ENCODE data around the gene SLC35E1.

Gene SLC35E1

DNA sequence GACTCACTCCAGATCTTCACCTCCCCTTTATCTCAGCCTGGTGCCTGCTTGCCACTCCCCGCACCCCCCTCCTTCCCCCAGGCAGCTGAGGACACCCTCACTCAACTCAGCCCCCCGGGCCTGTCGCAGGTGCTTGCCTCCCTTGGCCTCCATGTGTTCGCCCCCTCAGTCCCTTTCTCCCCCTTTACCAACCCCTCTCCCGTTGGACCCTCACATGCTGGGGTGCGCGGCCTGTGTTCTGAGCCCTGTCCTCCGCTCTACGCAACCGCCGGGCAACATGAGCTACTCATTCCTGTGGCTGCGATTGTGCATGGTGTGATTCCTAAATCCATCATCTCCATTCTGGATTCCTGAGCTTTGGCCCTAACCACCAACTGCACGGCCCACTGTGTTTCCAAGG, 35.1 kb downstream of the SLC35E1 start:
- no peak for DNase-seq (ENCODE audit: insufficient read length, low spot score)
- no peak for TF ChIP-seq POLR2A (IDR thresholded peaks at IDR 0.05; ENCODE audit: low read depth, low read length)
- no peak for FAIRE-seq

DNA sequence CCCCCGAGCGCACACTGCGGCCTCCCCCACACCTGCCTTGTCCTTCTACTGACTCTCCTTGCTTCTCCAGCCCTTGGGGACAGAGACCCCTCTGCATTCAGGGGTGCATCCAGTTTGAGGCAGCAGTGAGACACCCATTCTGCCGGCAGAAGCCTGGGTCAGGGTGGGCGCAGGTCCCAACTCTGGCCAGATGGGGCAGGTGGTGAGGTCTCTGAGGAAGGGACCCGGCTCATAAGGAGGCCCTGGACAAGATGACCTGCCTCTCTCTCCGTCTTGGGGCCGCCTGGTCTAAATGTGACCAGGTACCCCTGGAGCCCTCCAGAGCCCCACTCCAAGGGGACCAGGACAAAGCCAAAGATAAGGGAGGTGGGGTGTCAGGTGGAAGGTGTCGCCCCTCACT, 36.1 kb downstream of the SLC35E1 start:
- no peak for TF ChIP-seq POLR2A (IDR thresholded peaks at IDR 0.05; ENCODE audit: low read depth, low read length)
- FAIRE-seq (no peak), DNase-seq (ENCODE audit: insufficient read length, low spot score) (no peak)

DNA sequence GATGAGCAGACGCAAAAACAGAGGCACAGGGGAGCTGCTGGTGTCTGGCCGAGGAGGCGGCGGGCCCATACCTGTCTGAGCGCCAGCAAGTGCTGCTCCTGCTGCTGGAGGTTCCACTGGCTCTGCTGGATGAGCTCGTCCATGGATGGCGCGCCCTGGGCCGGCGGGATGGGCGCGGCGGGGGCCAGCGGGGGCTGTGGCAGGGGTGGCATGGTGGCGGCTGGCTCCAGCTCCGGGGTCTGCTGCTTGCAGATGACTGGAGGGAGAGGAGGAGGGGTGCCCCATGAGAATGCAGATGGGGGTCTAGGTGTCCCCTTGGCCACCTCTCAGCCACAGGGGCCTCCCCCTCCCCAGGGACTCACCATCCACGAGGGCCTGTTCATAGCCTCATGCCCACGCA, 36.8 kb downstream of the SLC35E1 start:
- TF ChIP-seq POLR2A (IDR thresholded peaks at IDR 0.05; ENCODE audit: low read depth, low read length): no peak
- FAIRE-seq (no peak), DNase-seq (ENCODE audit: insufficient read length, low spot score) (no peak)

DNA sequence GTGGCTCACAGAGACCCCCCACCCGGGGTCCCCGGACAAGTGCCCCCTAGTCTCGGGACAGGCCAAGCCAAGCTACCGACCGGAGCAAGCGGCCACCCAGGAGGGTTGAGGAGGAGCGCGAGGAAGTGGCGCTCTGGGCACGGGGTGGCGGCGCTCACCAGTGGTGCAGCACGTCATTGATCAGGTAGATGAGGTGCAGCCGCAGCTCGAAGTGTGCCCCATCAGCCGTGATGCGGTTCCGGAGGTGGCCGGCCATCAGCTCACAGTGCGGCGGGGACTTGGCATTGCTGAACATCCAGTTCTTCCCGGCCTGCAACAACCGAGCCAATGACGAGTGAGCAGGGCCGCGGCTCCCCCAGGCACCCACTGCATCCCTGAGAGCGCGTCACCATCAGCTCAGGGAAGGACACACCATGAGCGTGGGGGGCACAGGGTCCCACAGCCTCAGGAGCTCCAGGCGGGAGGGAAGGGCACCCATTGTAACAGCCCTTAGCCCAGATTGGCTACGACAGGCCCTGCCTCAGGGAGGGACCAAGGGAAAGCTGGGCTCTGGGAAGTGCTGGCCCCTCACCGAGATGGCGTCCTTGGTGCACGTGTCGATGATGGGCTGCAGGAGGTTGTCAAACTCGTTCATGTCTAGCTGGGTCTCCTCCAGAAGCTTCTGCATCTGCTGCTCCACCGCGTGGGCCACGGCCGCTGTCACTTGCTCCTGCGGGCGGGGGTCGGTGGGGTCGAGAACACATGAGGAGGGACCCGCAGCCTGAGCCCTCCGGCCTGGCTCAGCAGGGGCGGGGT, 39.6 kb downstream of the SLC35E1 start:
- DNase-seq (ENCODE audit: insufficient read length, low spot score): no peak
- TF ChIP-seq POLR2A (IDR thresholded peaks at IDR 0.05; ENCODE audit: low read depth, low read length): no peak
- no peak for FAIRE-seq

DNA sequence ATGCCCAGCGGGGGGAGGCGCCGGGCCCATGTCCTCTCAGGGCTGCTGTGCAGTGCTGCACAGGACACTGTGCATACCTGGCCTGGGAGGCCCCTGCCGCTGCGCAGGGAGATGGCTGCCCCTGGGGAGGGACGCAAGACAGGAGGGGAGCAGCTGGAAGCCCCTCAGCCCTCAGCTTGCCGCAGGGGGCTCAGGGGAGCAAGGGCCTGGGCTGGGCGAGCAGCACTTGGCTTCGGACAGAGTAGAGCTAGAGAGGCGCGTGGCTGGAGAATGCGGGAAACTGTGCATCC, 40.9 kb downstream of the SLC35E1 start:
- no peak for TF ChIP-seq POLR2A (IDR thresholded peaks at IDR 0.05; ENCODE audit: low read depth, low read length)
- FAIRE-seq (no peak), DNase-seq (ENCODE audit: insufficient read length, low spot score) (no peak)

DNA sequence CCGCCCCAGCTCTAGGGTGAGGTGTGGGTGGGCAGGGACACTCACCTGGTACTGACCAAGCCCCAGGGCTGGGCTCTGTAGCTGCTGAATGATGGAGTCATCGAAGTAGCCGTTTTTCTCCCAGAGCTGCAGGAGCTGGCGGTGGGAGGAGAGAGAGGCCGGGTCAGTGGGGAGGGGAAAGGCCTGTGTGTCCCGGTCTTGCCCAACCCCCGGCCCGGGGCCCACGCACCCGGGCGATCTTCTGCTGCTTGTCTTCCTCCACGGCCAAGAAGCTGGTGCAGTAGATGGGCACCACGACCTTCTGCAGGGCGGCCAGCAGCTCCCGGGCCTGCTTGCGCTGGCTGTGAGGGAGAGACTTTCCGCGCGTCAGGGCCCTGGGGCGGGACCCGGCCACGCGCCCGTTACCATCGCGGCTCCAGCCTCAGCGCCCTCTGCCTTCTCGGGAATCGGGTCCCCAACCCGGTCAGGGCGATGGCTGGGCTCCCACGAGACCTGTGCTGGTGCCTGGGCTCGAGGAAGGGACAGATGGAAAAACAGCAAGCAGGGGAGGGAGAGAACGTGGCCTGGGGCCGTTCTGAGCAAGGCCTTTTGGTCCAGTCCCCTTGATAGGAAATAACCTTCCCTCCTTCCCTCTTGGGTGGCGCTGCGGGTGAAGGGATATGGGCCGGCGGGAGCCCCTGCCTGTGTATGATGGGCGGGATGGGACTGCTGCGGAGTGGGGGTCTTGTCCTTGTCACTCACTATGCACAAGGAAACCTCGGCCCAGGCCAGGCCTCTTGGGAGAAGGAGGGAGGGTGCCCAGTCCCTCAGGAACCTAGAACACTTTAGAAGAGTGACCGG, 41.5 kb downstream of the SLC35E1 start:
- FAIRE-seq (no peak), DNase-seq (ENCODE audit: insufficient read length, low spot score) (no peak)
- TF ChIP-seq POLR2A (IDR thresholded peaks at IDR 0.05; ENCODE audit: low read depth, low read length): no peak

DNA sequence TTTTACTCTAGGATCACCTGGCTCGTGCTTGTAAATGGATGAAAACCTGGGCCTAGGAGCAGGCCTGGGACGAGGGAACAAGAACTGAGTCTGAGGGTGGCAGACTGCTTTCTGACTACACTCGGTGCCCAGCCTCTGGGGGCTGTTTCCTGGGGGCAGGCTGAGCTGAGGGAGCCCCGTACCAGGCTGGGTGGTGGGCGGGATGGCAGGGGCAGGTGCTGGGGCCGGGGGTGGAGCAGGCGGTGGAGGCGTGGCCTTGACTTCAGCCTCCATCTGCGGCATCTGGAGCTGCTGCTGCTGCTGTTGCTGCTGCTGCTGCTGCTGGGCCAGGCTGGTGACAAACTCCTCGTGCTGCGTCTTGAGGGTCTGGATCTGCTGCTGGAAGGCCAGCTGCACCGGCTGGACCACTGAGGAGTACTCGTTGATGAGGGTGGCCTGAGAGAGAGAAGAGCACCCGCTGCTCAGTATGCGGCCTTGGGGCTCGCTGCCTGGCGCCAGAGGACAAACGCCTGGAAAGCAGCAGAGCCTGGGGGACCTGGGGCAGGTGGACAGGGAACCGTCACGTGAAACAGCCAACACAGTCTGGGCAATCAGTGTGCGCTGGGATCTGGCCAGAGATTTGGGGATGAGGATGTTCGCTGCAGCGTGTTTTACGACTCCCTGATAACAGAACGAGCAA, 42.6 kb downstream of the SLC35E1 start:
- DNase-seq (ENCODE audit: insufficient read length, low spot score) (no peak), FAIRE-seq (no peak)
- no peak for TF ChIP-seq POLR2A (IDR thresholded peaks at IDR 0.05; ENCODE audit: low read depth, low read length)

DNA sequence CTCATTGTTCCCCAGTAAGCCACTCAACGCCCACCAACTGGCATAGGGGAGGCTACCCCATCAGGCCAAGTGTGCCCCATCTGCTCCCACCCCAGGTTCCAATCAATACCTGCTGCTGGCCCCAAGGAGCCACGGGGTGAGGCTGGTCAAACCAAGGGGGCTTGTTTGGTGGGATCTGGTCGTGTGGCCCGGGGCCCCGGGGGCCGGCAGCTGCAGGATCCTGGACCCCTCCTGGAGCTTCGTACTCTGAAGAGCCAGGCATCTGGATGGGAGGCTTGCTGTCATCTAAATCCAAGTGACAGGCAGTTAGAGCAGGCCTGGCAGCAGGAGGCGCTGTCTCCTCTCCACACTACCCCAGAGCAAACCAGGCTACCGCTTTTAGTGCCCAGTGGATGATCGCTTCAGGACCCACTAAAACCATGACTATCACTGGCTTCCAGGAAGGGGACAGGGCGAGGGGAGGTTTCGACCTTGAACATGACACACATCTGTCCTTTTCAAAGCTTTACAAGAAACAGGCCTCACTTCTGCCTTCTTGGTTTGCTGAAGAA, 44.2 kb downstream of the SLC35E1 start:
- no peak for TF ChIP-seq POLR2A (IDR thresholded peaks at IDR 0.05; ENCODE audit: low read depth, low read length)
- DNase-seq (ENCODE audit: insufficient read length, low spot score): no peak
- FAIRE-seq: no peak

DNA sequence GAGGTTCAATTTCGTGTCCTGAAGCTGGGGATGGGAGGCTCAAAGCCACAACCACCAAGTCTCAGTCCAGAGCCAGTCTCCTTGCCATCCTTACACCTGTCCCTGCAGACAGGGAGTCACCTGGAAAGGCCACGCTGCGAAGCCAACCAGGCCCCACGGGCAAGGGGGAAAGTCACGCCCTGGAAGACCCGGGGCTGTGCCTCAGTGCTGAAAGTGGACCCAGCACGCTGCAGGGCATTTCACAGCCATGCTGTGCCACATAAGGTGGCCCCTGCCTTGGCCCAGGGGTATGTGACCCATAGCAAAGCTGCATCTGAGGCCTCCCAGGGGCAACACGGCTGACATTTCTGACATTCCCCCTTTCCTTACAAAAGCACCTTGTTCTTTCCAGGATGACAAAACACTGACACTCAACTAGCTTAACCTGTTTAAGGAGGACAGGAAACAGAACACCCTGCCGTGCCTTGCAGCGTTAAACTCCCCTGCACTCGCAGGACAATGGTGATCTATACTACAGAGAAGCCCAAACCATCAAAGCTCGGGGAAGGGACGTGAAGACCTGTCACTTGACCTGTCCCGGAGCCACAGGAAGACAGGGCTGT, 44.8 kb downstream of the SLC35E1 start:
- FAIRE-seq (no peak), DNase-seq (ENCODE audit: insufficient read length, low spot score) (no peak)
- TF ChIP-seq POLR2A (IDR thresholded peaks at IDR 0.05; ENCODE audit: low read depth, low read length): no peak

DNA sequence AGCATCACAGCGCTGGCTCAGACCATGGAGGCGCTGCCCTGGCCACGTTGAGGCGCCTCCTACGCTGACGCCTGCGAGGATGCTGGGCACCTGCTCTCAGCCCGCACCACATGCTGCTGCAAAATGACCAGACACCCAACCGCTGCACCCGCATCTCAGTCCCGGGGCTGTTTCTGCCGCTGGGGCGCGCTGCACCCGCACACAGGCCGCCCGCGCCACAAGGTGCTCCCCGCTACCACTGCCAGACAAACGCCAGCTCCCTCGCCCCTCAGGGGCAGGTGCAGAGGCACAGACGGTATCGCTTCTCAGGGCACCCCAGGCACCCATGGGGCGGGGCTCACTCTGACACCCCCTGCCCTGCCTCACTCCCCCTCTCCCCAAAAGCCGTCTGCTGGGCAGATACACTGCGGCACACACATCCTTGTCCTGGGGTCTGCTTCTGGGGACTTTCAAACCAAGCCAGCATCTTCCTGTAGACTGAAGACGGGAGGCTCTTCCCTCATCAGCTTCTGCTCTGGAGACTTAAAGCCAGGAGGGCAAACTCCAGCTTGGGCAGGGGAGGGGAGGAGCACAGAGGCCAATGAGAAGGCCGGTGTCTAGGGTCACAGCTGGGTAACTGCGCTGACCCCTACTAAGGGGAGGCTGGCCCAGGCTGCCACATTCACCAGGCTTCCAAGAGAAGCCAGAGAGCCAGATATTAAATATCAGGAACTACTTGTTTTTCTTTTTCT, 46.3 kb downstream of the SLC35E1 start:
- FAIRE-seq: no peak
- DNase-seq (ENCODE audit: insufficient read length, low spot score): no peak
- no peak for TF ChIP-seq POLR2A (IDR thresholded peaks at IDR 0.05; ENCODE audit: low read depth, low read length)

DNA sequence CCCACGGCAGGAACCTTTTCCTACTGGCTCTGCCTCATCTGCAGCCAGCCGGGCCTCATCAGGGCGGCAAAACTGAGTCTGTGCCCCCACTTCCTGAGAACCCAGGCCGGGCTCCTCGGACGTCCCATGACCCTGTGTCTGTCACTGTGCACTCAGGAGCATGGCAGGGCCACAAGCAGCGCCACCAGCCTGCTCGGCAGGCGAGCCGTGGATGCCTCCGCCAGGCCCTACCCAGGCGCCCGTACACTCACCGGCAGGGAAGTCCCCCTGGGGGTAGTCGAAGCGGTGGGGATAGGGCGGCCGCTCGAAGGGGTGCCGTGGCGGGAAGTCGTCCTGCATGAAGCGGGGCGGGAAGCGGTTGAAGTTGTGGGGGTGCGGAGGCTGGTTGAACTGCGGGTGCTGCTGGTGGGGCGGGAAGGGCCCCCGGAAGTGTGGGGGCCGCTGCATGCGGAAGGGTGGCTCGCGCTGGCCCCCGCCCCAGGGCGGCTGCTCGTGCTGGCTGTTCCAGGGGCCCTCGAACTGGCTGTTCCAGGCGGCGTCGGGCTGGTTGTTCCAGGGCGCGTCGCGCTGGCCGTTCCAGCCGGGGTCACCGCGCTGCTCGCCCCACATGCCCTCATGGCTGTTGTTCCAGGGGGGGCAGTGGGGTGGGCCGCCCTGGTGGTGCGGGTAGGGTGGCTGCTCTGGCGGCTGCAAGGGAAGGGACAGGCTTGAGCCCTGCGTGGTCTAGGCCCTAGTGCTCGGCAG, 47.1 kb downstream of the SLC35E1 start:
- TF ChIP-seq POLR2A (IDR thresholded peaks at IDR 0.05; ENCODE audit: low read depth, low read length): no peak
- FAIRE-seq: no peak
- no peak for DNase-seq (ENCODE audit: insufficient read length, low spot score)

DNA sequence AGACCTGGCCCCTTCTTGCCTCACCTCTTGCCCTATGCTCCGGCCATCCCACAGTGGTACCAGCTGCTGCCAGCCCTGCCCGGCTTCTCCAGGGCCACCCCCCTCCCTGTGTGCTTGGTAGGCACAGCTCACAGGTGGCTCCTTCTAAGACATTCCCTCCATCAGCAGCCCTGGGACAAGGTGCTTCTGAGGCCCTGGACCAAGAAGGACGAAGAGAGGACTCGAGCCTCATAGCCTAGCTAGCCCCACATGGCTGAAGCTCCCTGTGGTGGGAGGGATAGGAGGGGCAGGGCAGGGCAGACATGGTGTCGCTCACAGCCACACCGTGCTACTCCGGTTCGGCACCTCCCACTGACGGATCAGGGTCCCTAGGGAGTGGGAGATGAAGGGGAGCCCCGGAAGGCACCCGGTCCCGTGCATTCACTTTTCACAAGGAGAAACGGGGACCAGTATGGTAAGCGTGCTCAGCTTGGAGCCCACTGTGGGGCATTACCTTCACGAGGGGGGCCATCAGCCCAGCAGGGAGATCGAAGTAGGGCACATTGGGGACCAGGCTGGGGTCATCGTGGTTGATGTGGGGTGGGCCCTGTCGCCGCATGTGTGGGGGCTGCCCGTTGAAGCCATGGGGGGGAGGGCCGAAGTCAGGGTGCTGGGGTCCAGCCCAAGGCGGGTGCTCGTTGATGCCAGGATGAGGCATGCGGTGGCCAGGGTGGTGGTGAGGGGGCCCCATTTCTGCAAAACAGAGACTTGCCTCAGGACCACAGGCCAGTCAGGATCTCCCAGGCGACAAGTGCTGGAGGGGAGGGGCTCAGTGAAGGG, 49.4 kb downstream of the SLC35E1 start:
- no peak for DNase-seq (ENCODE audit: insufficient read length, low spot score)
- no peak for FAIRE-seq
- no peak for TF ChIP-seq POLR2A (IDR thresholded peaks at IDR 0.05; ENCODE audit: low read depth, low read length)
